Hematopoietic multipotent progenitor cell (in vitro differentiated cells): Measurements from ENCODE around the gene PPP2R2D. TPM values are rescaled to one million over a fixed set of nuclear protein-coding genes. Genes with fewer than 3 reads are reported as not detected.

Experiments
- DNase-seq, 3 donors: peaks; one replicate each; pipeline ENCODE4 v3.0.0-alpha.2; 2011 to 2015; ENCODE audit warnings: low read depth in 2 of 3, low spot score in 2 of 3
- total RNA-seq: library from RNA; depleted of rRNA; stranded (reverse); fragments of >200 nt; gene quantifications from one replicate; pipeline ENCODE4 v1.2.3, GENCODE V29; 2012

PPP2R2D gene
- total RNA-seq, 1 donor = 25.6 TPM

DNA sequence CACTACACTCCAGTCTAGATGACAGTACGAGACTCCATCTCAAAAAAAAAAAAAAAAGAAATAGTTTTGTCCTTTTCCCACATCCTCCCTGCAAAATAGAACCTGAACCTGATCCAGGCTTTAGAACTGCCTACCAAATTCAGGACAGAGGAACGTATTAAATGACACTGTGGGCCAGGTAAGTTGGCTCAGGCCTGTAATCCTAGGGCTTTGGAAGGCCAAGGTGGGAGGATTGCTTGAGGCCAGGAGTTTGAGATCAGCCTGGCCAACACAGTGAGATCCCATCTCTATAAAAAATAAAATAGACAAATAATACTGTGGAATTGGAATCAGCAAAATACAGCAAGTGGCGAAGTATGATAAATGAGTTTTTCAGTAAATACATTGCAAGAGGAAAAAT, 90.9 kb downstream of the PPP2R2D start:
- no peak for DNase-seq

- no peak for DNase-seq
Observed at GRCh38 chr10:131993275-131993674, 92.5 kb downstream of the PPP2R2D start.

DNA sequence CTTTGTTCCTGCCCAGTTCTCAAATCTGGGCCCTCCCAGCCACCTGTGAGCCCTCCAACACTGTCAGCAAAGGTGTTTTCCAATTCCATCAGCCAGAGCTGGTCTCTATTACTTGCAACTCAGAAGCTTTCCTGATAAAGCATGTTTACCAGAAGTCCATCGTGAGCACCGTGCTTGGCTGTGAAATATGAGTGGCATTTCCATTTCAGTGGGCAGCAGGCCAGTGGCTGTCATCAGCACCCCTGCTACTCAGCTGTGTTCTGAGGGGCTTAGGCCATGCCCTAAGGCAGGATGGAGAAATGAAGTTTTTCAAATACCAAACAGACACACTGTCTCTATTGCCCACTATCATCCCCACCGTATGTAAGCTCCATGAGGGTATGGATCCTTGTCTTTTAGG, 93.6 kb downstream of the PPP2R2D start:
- no peak for DNase-seq

- DNase-seq = no peak
Observed at GRCh38 chr10:131996466-131997365, 95.9 kb downstream of the PPP2R2D start.

GRCh38 chr10:131997366-131998049, 96.7 kb downstream of the PPP2R2D start:
- DNase-seq = no peak

- DNase-seq = no peak
Observed at GRCh38 chr10:131998050-131998844, 97.4 kb downstream of the PPP2R2D start.

DNA sequence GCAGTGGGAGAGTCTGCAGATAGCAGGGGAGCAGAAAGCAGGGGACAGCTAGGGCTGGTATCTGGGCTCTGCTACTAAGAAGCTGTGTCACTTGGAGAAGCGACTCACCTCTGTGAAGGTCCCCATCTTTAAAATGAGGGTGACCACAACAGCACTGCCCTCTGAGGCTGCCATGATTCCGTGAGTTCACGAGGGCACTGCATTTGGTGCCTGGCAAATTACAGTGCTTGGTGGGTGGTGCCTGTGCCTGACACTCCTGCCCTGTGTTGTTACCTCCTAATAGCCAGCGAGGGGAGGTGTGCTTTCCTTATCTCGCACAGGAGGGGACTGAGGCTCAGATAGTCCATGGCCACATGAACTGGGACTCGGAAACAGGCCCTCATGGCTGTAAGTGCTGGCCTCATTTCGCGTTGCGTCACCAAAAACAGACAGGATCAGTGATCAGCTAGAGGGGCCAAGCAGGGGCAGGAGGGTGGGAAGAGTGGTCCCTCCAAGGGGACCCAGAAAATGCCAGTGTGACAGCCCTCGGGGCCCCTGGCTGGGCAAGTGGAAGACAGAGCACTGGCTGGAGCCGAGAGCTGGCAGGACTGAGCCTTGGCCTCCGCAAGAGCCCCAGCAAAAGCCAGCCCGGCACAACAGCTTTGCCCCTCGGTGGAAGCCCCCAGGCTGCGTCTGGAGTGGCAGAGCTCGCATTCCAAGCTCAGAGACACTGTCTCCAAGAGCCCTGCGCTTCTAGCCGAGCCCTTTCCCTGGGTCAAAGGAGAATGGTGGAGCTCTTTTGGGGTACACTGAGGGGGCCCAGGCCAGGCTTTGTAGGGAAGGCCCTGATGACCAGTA, 98.3 kb downstream of the PPP2R2D start:
- DNase-seq = no peak

DNA sequence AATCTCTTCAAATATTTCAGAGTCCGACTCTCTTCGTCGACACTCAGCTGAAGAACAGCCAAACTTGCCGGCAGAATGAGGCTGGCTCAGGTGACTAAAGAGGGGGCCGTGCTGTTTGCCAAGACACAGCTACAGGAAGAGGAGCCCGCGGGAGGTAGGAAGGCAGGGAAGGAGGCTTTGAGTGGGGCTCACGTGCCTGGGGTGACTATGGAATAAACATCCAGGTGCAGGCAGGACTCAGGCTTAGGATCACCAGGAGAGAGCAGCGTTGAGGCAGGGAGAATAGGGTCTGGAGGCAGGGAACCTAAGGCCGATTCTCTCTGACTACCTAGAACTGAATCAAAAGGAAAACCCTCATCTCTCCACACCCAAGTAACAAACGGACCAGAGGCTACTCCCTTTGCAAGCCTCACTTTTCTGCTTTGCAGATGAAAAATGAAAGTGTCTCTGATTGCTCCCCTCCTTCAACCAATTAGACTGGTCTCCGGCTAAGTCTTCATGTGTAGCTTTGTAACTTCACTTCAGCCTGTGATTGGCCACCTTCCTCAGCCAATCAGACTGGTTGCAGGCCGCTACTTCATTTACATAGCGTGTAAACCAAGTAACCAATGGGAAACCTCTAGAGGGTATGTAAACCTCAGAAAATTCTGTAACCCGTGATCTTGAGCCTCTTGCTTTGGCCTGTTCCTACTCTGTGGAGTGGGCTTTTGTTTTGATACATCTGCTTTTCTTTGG, 100.6 kb downstream of the PPP2R2D start:
- DNase-seq = peak in 1 of 3 donors; percentile 22

- no peak for DNase-seq
Observed at GRCh38 chr10:132002004-132002403, 101.2 kb downstream of the PPP2R2D start.

GRCh38 chr10:132003282-132003924, 102.6 kb downstream of the PPP2R2D start:
- no peak for DNase-seq

- DNase-seq = no peak
Observed at GRCh38 chr10:132004052-132004451, 103.2 kb downstream of the PPP2R2D start.

DNA sequence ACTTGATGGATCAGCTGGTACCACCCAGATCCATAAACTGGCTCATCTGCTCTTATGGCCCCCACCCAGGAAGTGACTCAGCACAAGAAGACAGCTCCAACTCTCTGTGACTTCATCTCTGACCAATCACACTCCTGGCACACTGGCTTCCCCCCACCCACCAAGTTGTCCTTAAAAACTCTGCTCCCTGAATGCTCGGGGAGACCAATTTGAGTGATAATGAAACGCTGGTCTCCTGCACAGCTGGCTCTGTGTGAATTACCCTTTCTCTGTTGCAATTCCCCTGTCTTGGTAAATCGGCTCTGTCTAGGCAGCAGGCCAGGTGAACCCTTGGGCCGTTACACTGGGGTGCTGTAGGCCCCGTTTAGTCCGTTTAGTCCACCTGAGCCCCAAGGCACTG, 104.3 kb downstream of the PPP2R2D start:
- DNase-seq = no peak

- DNase-seq = no peak
Observed at GRCh38 chr10:132006966-132007365, 106.2 kb downstream of the PPP2R2D start.

DNA sequence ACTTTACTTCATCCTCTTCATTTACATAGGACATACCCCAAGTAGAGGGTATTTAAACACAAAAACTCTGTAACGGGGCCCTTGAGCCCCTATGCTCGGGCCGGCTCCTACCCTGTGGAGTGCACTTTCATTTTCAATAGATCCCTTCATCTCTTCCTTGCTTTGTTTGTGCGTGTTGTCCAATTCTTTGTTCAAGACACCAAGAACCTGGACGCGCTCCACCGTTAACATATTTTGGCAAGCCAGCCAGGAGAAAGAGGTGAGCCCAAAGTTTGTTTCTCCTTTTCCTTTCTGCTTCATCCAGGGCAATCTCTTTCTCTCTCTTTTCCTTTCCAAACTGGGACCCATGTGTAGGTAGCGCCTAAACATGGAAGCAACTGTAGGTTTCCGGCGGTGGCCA, 106.9 kb downstream of the PPP2R2D start:
- no peak for DNase-seq

Other genes starting within 250 kb of the PPP2R2D start
- 8.1 TPM for gene BNIP3, start 80.9 kb downstream of the PPP2R2D start, total RNA-seq
- under 0.01 TPM for gene JAKMIP3, start 164.9 kb downstream of the PPP2R2D start, total RNA-seq